A549 (cell line): ENCODE data around the gene MRPL28.

Source experiments
- CHD2 ChIP-seq: fragments of 150-350 bp; IDR thresholded peaks from 2 replicates; pipeline ENCODE4 v1.6.1; 2014; ENCODE audit warnings: low read length; ENCODE audit not compliant: partially characterized antibody
- JUN ChIP-seq, 2 experiments: fragments of >200 bp; sonication (Bioruptor Twin); formaldehyde crosslinking; IDR thresholded peaks; 2 replicates in 1 of 2; 3 replicates in 1 of 2; pipeline ENCODE4 v1.6.1; 2016 to 2017
- KDM1A ChIP-seq: fragments of 200-600 bp; sonication (generic); IDR thresholded peaks from 2 replicates; pipeline ENCODE4 v1.6.1; 2016; ENCODE audit warnings: low read depth, mild to moderate bottlenecking
- KDM5A ChIP-seq: fragments of 200-600 bp; sonication (generic); IDR thresholded peaks from 2 replicates; pipeline ENCODE4 v1.6.1; 2016; ENCODE audit warnings: antibody characterized with exemption, mild to moderate bottlenecking
- NFE2L2 ChIP-seq: fragments of 150-350 bp; conservative IDR thresholded peaks from 2 replicates; pipeline ENCODE4 v1.6.1; 2014; ENCODE audit warnings: low read length
- POLR2A ChIP-seq: IDR thresholded peaks from 2 replicates; pipeline ENCODE4 v1.6.1; 2012; ENCODE audit warnings: mild to moderate bottlenecking, low read length
- REST ChIP-seq: fragments of 200-600 bp; sonication (generic); IDR thresholded peaks from 2 replicates; pipeline ENCODE4 v1.6.1; 2016; ENCODE audit warnings: antibody characterized with exemption, mild to moderate bottlenecking, moderate library complexity
- RFX5 ChIP-seq: fragments of 450-650 bp; IDR thresholded peaks from 2 replicates; pipeline ENCODE4 v1.7.1; 2014; ENCODE audit warnings: antibody characterized with exemption, mild to moderate bottlenecking, moderate library complexity
- TP53 ChIP-seq: fragments of 250-450 bp; sonication (Bioruptor Pico); IDR thresholded peaks from 2 replicates; pipeline ENCODE4 v1.5.0; 2021; ENCODE audit warnings: mild to moderate bottlenecking, moderate library complexity
- TF ChIP-seq, protein P1 (sequence below): fragments of >200 bp; sonication (Bioruptor Twin); formaldehyde crosslinking; IDR thresholded peaks from 3 replicates; pipeline ENCODE4 v1.5.1; 2016
- TF ChIP-seq, protein P2 (sequence below): fragments of 450-650 bp; IDR thresholded peaks from 2 replicates; pipeline ENCODE4 v1.6.1; 2014; ENCODE audit warnings: antibody characterized with exemption
- TF ChIP-seq, protein P3 (sequence below): IDR thresholded peaks from 2 replicates; pipeline ENCODE4 v1.6.1; 2012

GRCh38 chr16:342455-343213 is 27.7 kb downstream of the MRPL28 start:
- TF ChIP-seq, protein P1, sequence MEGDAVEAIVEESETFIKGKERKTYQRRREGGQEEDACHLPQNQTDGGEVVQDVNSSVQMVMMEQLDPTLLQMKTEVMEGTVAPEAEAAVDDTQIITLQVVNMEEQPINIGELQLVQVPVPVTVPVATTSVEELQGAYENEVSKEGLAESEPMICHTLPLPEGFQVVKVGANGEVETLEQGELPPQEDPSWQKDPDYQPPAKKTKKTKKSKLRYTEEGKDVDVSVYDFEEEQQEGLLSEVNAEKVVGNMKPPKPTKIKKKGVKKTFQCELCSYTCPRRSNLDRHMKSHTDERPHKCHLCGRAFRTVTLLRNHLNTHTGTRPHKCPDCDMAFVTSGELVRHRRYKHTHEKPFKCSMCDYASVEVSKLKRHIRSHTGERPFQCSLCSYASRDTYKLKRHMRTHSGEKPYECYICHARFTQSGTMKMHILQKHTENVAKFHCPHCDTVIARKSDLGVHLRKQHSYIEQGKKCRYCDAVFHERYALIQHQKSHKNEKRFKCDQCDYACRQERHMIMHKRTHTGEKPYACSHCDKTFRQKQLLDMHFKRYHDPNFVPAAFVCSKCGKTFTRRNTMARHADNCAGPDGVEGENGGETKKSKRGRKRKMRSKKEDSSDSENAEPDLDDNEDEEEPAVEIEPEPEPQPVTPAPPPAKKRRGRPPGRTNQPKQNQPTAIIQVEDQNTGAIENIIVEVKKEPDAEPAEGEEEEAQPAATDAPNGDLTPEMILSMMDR, result no peak
- TF ChIP-seq TP53 (CRISPR knock-in tag) (no peak), POLR2A (no peak), KDM1A (no peak), CHD2 (no peak), NFE2L2 (no peak), KDM5A (no peak), REST (no peak), JUN (IDR thresholded peaks at IDR 0.05) (no peak), RFX5 (no peak)
- TF ChIP-seq, protein P2, sequence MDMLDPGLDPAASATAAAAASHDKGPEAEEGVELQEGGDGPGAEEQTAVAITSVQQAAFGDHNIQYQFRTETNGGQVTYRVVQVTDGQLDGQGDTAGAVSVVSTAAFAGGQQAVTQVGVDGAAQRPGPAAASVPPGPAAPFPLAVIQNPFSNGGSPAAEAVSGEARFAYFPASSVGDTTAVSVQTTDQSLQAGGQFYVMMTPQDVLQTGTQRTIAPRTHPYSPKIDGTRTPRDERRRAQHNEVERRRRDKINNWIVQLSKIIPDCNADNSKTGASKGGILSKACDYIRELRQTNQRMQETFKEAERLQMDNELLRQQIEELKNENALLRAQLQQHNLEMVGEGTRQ, result no peak
- TF ChIP-seq, protein P3, sequence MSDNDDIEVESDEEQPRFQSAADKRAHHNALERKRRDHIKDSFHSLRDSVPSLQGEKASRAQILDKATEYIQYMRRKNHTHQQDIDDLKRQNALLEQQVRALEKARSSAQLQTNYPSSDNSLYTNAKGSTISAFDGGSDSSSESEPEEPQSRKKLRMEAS, result no peak
